ENCODE data around the gene CLEC4C. TPM values are rescaled to one million over a fixed set of nuclear protein-coding genes. Genes with fewer than 3 reads are reported as not detected.

CLEC4C gene
- total and polyA plus RNA-seq, 2 donors (not counting 1 experiment from before 2014, with no cell fraction given): 0.39 to 1.4 TPM

DNA sequence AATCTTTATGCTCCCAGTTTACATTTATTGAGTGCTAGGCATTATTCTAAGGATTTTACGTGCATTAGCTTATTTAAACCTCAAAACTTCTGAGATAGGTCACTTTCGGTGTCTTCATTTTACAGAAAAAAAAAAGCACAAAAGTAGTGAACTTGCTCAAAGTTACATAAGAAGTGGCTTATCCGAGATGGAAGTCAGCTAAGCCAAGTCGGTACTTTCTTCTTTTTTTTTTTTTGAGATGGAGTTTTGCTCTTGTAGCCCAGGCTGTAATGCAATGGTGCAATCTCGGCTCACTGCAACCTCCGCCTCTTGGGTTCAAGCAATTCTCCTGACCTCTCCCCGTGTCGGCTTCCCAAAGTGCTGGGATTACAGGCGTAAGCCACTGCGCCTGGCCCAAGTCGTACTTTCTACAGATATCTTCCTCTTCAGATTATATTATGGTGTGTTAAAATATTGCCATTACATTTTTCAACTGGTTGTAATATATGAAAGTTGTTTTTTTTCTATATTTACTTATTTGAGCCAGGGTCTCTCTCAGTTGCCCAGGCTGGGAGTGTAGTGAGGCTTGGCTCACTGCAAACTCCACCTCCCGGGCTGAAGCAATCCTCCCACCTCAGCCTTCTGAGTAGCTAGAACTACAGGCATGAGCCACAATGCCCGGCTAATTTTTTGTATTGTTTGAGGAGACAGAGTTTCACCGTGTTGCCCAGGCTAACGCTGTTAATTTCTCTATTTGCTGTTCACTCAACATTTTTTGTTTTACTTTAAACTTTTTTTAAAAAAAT lies 27.0 kb downstream of the CLEC4C start:
- Histone ChIP-seq H3K9ac (ENCODE audit: low read length) (no peak overlapping the region), H3K36me3 (replicated peaks in 1 of 2; ENCODE audit: control extremely low read depth in 1 of 2, control insufficient read depth in 1 of 2, extremely low read depth in 1 of 2, insufficient read depth in 2 of 2, low read length in 1 of 2) (no peaks in the 10 kb centered on the region), H3K27me3 (replicated peaks in 1 of 4; ENCODE audit: control extremely low read depth in 1 of 4, control insufficient read depth in 3 of 4, insufficient read depth in 4 of 4, low read length in 3 of 4) (no peaks in the 10 kb centered on the region), H3K27ac (ENCODE audit: low read length in 2 of 2) (no peak overlapping the region), H3K4me2 (replicated peaks; ENCODE audit: low read depth, low read length, poor library complexity, severe bottlenecking) (no peak overlapping the region), H4K20me1 (ENCODE audit: control insufficient read depth, insufficient read depth, low read length, poor library complexity, severe bottlenecking) (no peaks in the 10 kb centered on the region), H3K4me1 (ENCODE audit: control insufficient read depth in 2 of 2, insufficient read depth in 2 of 2, low read length in 2 of 2) (no peaks in the 10 kb centered on the region), H3K79me2 (ENCODE audit: control insufficient read depth, insufficient read depth, low read length) (no peaks in the 10 kb centered on the region), H3K9me3 (ENCODE audit: control extremely low read depth in 1 of 3, control insufficient read depth in 2 of 3, insufficient read depth in 1 of 3, low read length in 2 of 3) (peaks cover 0 to 1% (median 0%) of the 10 kb centered on the region in 3 donors), H2AFZ (ENCODE audit: insufficient read depth, low read depth, low read length, poor library complexity, severe bottlenecking) (no peak overlapping the region), H3K4me3 (ENCODE audit: control extremely low read depth in 1 of 5, extremely low read depth in 1 of 5, insufficient read depth in 1 of 5, low read depth in 2 of 5, low read length in 4 of 5) (no peak overlapping the region)
- no peak for TF ChIP-seq EZH2 (IDR thresholded peaks at IDR 0.05; ENCODE audit: borderline replicate concordance, insufficient read depth, low read depth, low read length, poor library complexity, severe bottlenecking)
- TF ChIP-seq, protein P1, sequence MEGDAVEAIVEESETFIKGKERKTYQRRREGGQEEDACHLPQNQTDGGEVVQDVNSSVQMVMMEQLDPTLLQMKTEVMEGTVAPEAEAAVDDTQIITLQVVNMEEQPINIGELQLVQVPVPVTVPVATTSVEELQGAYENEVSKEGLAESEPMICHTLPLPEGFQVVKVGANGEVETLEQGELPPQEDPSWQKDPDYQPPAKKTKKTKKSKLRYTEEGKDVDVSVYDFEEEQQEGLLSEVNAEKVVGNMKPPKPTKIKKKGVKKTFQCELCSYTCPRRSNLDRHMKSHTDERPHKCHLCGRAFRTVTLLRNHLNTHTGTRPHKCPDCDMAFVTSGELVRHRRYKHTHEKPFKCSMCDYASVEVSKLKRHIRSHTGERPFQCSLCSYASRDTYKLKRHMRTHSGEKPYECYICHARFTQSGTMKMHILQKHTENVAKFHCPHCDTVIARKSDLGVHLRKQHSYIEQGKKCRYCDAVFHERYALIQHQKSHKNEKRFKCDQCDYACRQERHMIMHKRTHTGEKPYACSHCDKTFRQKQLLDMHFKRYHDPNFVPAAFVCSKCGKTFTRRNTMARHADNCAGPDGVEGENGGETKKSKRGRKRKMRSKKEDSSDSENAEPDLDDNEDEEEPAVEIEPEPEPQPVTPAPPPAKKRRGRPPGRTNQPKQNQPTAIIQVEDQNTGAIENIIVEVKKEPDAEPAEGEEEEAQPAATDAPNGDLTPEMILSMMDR (IDR thresholded peaks at IDR 0.05): no peak
- Mint-ChIP-seq H3K4me1 (no peaks in the 10 kb centered on the region), H3K9me3 (ENCODE audit: insufficient read depth) (no peaks in the 10 kb centered on the region), H3K27ac (no peak overlapping the region), H3K27me3 (peaks cover 6% of the 10 kb centered on the region), H3K4me3 (no peak overlapping the region)
- DNase-seq (no peak), ATAC-seq (ENCODE audit: low read depth) (no peak)
- CTCF ChIA-PET: no interaction called here
- 50% methylated on average over 2 of the region's 15 CpGs for WGBS (ENCODE audit: insufficient coverage)
- POLR2A ChIA-PET: no interaction called here
- intact Hi-C loops (cut with micrococcal nuclease): no loop called here

DNA sequence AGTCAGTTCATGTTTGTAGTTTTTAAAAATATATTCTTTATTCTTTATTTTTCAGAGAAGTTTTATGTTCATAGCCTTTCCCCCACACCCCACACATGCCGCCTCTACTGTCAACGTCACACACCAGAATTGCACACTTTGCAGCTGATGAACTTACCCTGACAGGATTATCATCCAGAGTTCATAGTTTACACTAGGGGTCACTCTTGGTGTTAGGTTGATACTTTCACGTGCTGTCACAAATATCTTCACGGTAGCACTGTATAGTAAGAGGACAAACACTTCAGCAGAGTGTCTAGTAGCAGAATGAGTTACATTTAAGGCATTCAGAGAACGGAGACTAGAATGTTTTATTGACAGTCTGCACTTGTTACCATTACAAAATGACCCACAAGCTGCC lies 30.8 kb downstream of the CLEC4C start:
- Histone ChIP-seq H4K20me1 (ENCODE audit: control insufficient read depth, insufficient read depth, low read length, poor library complexity, severe bottlenecking) (no peaks in the 10 kb centered on the region), H3K27ac (ENCODE audit: low read length in 2 of 2) (no peak overlapping the region), H3K79me2 (ENCODE audit: control insufficient read depth, insufficient read depth, low read length) (no peaks in the 10 kb centered on the region), H3K4me1 (ENCODE audit: control insufficient read depth in 2 of 2, insufficient read depth in 2 of 2, low read length in 2 of 2) (no peaks in the 10 kb centered on the region), H3K9ac (ENCODE audit: low read length) (no peak overlapping the region), H3K36me3 (replicated peaks in 1 of 2; ENCODE audit: control extremely low read depth in 1 of 2, control insufficient read depth in 1 of 2, extremely low read depth in 1 of 2, insufficient read depth in 2 of 2, low read length in 1 of 2) (no peaks in the 10 kb centered on the region), H3K9me3 (ENCODE audit: control extremely low read depth in 1 of 3, control insufficient read depth in 2 of 3, insufficient read depth in 1 of 3, low read length in 2 of 3) (no peaks in the 10 kb centered on the region), H3K27me3 (replicated peaks in 1 of 4; ENCODE audit: control extremely low read depth in 1 of 4, control insufficient read depth in 3 of 4, insufficient read depth in 4 of 4, low read length in 3 of 4) (no peaks in the 10 kb centered on the region), H3K4me3 (ENCODE audit: control extremely low read depth in 1 of 5, extremely low read depth in 1 of 5, insufficient read depth in 1 of 5, low read depth in 2 of 5, low read length in 4 of 5) (no peak overlapping the region), H2AFZ (ENCODE audit: insufficient read depth, low read depth, low read length, poor library complexity, severe bottlenecking) (no peak overlapping the region), H3K4me2 (replicated peaks; ENCODE audit: low read depth, low read length, poor library complexity, severe bottlenecking) (no peak overlapping the region)
- ATAC-seq (ENCODE audit: low read depth) (no peak), DNase-seq (peak; percentile 14)
- intact Hi-C loops (cut with micrococcal nuclease): no loop called here
- H3K27ac Mint-ChIP-seq: no peak overlapping the region
- no peaks in the 10 kb centered on the region for H3K4me1 Mint-ChIP-seq
- POLR2A ChIA-PET: no interaction called here
- WGBS (ENCODE audit: insufficient coverage): 20% methylated on average over 1 of the region's 5 CpGs
- no peaks in the 10 kb centered on the region for H3K9me3 Mint-ChIP-seq (ENCODE audit: insufficient read depth)
- no peak overlapping the region for H3K4me3 Mint-ChIP-seq
- H3K27me3 Mint-ChIP-seq: peaks cover 5% of the 10 kb centered on the region
- TF ChIP-seq EZH2 (IDR thresholded peaks at IDR 0.05; ENCODE audit: borderline replicate concordance, insufficient read depth, low read depth, low read length, poor library complexity, severe bottlenecking): no peak
- TF ChIP-seq, protein P1 (IDR thresholded peaks at IDR 0.05): no peak
- CTCF ChIA-PET: interaction anchor here (0.6 to 1.8 kb wide), 2 partner anchors 90 to 154 kb away, joined by 3 to 11 read pairs; no protein-coding TSS in a partner anchor

All from B cell (primary cell).